Activated CD4-positive, alpha-beta T cell treated with anti-CD3 and anti-CD28 coated beads, Interleukin-2, amount 10 ng/mL, durations not matched to agents 7 days and 5 days (primary cell): Measurements from ENCODE around the gene NLGN1. TPM values are rescaled to one million over a fixed set of nuclear protein-coding genes. Genes with fewer than 3 reads are reported as not detected.
A peak's percentile ranks its signal among the peaks of the same experiment; 100 is the strongest.
"Not testable (repeated sequence)": the region's sequence is repeated elsewhere in the genome, so short reads cannot be mapped to it uniquely, and the experiment has no call there.

Experiments used
- CTCF ChIA-PET: fragments of 350-600 bp; sonication (Branson Sonifier 250); formaldehyde crosslinking; loops from one replicate; lab custom pipeline; 2021; ENCODE audit warnings: antibody characterized with exemption; lab: Charles Lee
- POLR2A ChIA-PET: fragments of 350-600 bp; sonication (Branson Sonifier 250); formaldehyde crosslinking; loops from one replicate; lab custom pipeline; 2021; ENCODE audit warnings: antibody characterized with exemption; lab: Charles Lee
- DNase-seq: peaks from one replicate; pipeline ENCODE4 v3.0.0-alpha.2; 2020
- H3K27ac Mint-ChIP-seq: one replicate; pipeline ENCODE4 v1.8.0; 2021; ENCODE audit warnings: mild to moderate bottlenecking, moderate library complexity, mixed read lengths
- H3K27me3 Mint-ChIP-seq: one replicate; pipeline ENCODE4 v1.8.0; 2021; ENCODE audit warnings: mixed read lengths
- H3K36me3 Mint-ChIP-seq: one replicate; pipeline ENCODE4 v1.8.0; 2021; ENCODE audit warnings: low read depth, mixed read lengths
- H3K4me1 Mint-ChIP-seq: one replicate; pipeline ENCODE4 v1.8.0; 2021; ENCODE audit warnings: mixed read lengths
- H3K4me3 Mint-ChIP-seq: one replicate; pipeline ENCODE4 v1.8.0; 2021; ENCODE audit warnings: mild to moderate bottlenecking, moderate library complexity, mixed read lengths
- H3K9me3 Mint-ChIP-seq: one replicate; pipeline ENCODE4 v1.8.0; 2021; ENCODE audit warnings: mixed read lengths
- total RNA-seq, 2 experiments: library from RNA; stranded (reverse); gene quantifications; one replicate each; pipeline ENCODE4 v1.2.3, GENCODE V29; 2021

Gene NLGN1
- total RNA-seq, result not detected

GRCh38 chr3:173397161-173398110 is at the start of gene NLGN1:
TSS of gene NLGN1 (plus strand) at chr3:173397744.
- peaks cover 63% of the 10 kb centered on the region for H3K27me3 Mint-ChIP-seq
- DNase-seq, result no peak
- peak within 1 kb of the TSS; percentile 54 for H3K27ac Mint-ChIP-seq
- peaks cover 29% of the 10 kb centered on the region for H3K4me1 Mint-ChIP-seq
- H3K36me3 Mint-ChIP-seq, result peaks cover 3% of the 10 kb centered on the region
- H3K9me3 Mint-ChIP-seq, result no peaks in the 10 kb centered on the region
- peak within 1 kb of the TSS; percentile 44 for H3K4me3 Mint-ChIP-seq
- CTCF ChIA-PET, result no interaction called here
- POLR2A ChIA-PET, result no interaction called here

GRCh38 chr3:173351886-173352285 is 45.7 kb upstream of the NLGN1 start:
- Mint-ChIP-seq H3K9me3 (peaks cover 9% of the 10 kb centered on the region), H3K36me3 (no peaks in the 10 kb centered on the region), H3K27me3 (no peaks in the 10 kb centered on the region), H3K4me1 (no peaks in the 10 kb centered on the region), H3K27ac (no peak overlapping the region), H3K4me3 (no peak overlapping the region)
- no peak for DNase-seq
- ChIA-PET CTCF (interaction anchor here (0.7 kb wide), 1 partner anchor 275 kb away, joined by 3 read pairs; no protein-coding TSS in a partner anchor), POLR2A (no interaction called here)

- H3K36me3 Mint-ChIP-seq, H3K4me3 Mint-ChIP-seq, H3K27ac Mint-ChIP-seq, DNase-seq, H3K4me1 Mint-ChIP-seq, H3K27me3 Mint-ChIP-seq, CTCF ChIA-PET, H3K9me3 Mint-ChIP-seq, POLR2A ChIA-PET: not testable (repeated sequence)
Observed at GRCh38 chr3:173353137-173353536, 44.4 kb upstream of the NLGN1 start.

GRCh38 chr3:173354124-173354523 is 43.4 kb upstream of the NLGN1 start:
- ChIA-PET POLR2A (no interaction called here), CTCF (no interaction called here)
- H3K4me3 Mint-ChIP-seq, result no peak overlapping the region

GRCh38 chr3:173371848-173372487 is 25.6 kb upstream of the NLGN1 start:
- Mint-ChIP-seq H3K27me3 (no peaks in the 10 kb centered on the region), H3K27ac (no peak overlapping the region), H3K9me3 (no peaks in the 10 kb centered on the region), H3K4me1 (no peaks in the 10 kb centered on the region), H3K4me3 (no peak overlapping the region), H3K36me3 (no peaks in the 10 kb centered on the region)
- POLR2A ChIA-PET, result no interaction called here
- CTCF ChIA-PET, result interaction anchor here (0.5 to 0.6 kb wide), 2 partner anchors 128 to 1351 kb away, joined by 3 to 4 read pairs; no protein-coding TSS in a partner anchor
- no peak for DNase-seq

More at GRCh38 chr3:173354124-173354523, 43.4 kb upstream of the NLGN1 start:
- no peak overlapping the region for H3K27ac Mint-ChIP-seq
- no peak for DNase-seq
- H3K27me3 Mint-ChIP-seq, result no peaks in the 10 kb centered on the region
- no peaks in the 10 kb centered on the region for H3K4me1 Mint-ChIP-seq
- no peaks in the 10 kb centered on the region for H3K36me3 Mint-ChIP-seq
- H3K9me3 Mint-ChIP-seq, result peaks cover 9% of the 10 kb centered on the region

- Mint-ChIP-seq H3K9me3 (no peaks in the 10 kb centered on the region), H3K27ac (no peak overlapping the region), H3K36me3 (no peaks in the 10 kb centered on the region), H3K27me3 (no peaks in the 10 kb centered on the region), H3K4me3 (no peak overlapping the region), H3K4me1 (no peaks in the 10 kb centered on the region)
- CTCF ChIA-PET, result no interaction called here
- POLR2A ChIA-PET, result no interaction called here
- DNase-seq, result no peak
Observed at GRCh38 chr3:173380681-173381080, 16.9 kb upstream of the NLGN1 start.

GRCh38 chr3:173381936-173382335 is 15.6 kb upstream of the NLGN1 start:
- DNase-seq, H3K36me3 Mint-ChIP-seq, H3K9me3 Mint-ChIP-seq, H3K27me3 Mint-ChIP-seq, H3K4me3 Mint-ChIP-seq, H3K4me1 Mint-ChIP-seq, CTCF ChIA-PET, POLR2A ChIA-PET, H3K27ac Mint-ChIP-seq: not testable (repeated sequence)

- Mint-ChIP-seq H3K4me1 (peaks cover 29% of the 10 kb centered on the region), H3K4me3 (peak overlapping the region; percentile 57), H3K9me3 (no peaks in the 10 kb centered on the region), H3K27ac (no peak overlapping the region), H3K27me3 (peaks cover 59% of the 10 kb centered on the region), H3K36me3 (peaks cover 3% of the 10 kb centered on the region)
- no peak for DNase-seq
- CTCF ChIA-PET, result no interaction called here
- POLR2A ChIA-PET, result no interaction called here
Observed at GRCh38 chr3:173395073-173395411, 2.5 kb upstream of the NLGN1 start.

GRCh38 chr3:173395412-173396181 is 1.9 kb upstream of the NLGN1 start:
- peak overlapping the region; percentile 57 for H3K4me3 Mint-ChIP-seq
- ChIA-PET POLR2A (interaction anchor here (0.7 kb wide), 1 partner anchor 9 kb away, joined by 3 read pairs; no protein-coding TSS in a partner anchor), CTCF (no interaction called here)
- DNase-seq, result peak; percentile 57
- H3K27ac Mint-ChIP-seq, result peak overlapping the region; percentile 19
- H3K9me3 Mint-ChIP-seq, result no peaks in the 10 kb centered on the region
- peaks cover 63% of the 10 kb centered on the region for H3K27me3 Mint-ChIP-seq
- H3K4me1 Mint-ChIP-seq, result peaks cover 29% of the 10 kb centered on the region
- H3K36me3 Mint-ChIP-seq, result peaks cover 3% of the 10 kb centered on the region

GRCh38 chr3:173396191-173397041 is 1.1 kb upstream of the NLGN1 start:
- no peaks in the 10 kb centered on the region for H3K9me3 Mint-ChIP-seq
- no peak for DNase-seq
- no peak overlapping the region for H3K27ac Mint-ChIP-seq
- peaks cover 63% of the 10 kb centered on the region for H3K27me3 Mint-ChIP-seq
- CTCF ChIA-PET, result no interaction called here
- peaks cover 29% of the 10 kb centered on the region for H3K4me1 Mint-ChIP-seq
- peak overlapping the region; percentile 57 for H3K4me3 Mint-ChIP-seq
- H3K36me3 Mint-ChIP-seq, result peaks cover 3% of the 10 kb centered on the region
- POLR2A ChIA-PET, result no interaction called here

- no peaks in the 10 kb centered on the region for H3K9me3 Mint-ChIP-seq
- H3K4me1 Mint-ChIP-seq, result peaks cover 29% of the 10 kb centered on the region
- H3K4me3 Mint-ChIP-seq, result peak overlapping the region; percentile 34
- H3K36me3 Mint-ChIP-seq, result peaks cover 3% of the 10 kb centered on the region
- ChIA-PET POLR2A (no interaction called here), CTCF (no interaction called here)
- no peak overlapping the region for H3K27ac Mint-ChIP-seq
- H3K27me3 Mint-ChIP-seq, result peaks cover 62% of the 10 kb centered on the region
- DNase-seq, result no peak
Observed at GRCh38 chr3:173398111-173398479, 551 bp downstream of the NLGN1 start.

GRCh38 chr3:173399044-173399443 is 1.5 kb downstream of the NLGN1 start:
- H3K36me3 Mint-ChIP-seq, result peaks cover 3% of the 10 kb centered on the region
- ChIA-PET CTCF (no interaction called here), POLR2A (no interaction called here)
- H3K4me3 Mint-ChIP-seq, result no peak overlapping the region
- H3K4me1 Mint-ChIP-seq, result peaks cover 29% of the 10 kb centered on the region
- no peaks in the 10 kb centered on the region for H3K9me3 Mint-ChIP-seq
- DNase-seq, result no peak
- no peak overlapping the region for H3K27ac Mint-ChIP-seq
- peaks cover 54% of the 10 kb centered on the region for H3K27me3 Mint-ChIP-seq
